ENCODE results near the gene HPCAL4.

The HPCAL4 gene

DNA sequence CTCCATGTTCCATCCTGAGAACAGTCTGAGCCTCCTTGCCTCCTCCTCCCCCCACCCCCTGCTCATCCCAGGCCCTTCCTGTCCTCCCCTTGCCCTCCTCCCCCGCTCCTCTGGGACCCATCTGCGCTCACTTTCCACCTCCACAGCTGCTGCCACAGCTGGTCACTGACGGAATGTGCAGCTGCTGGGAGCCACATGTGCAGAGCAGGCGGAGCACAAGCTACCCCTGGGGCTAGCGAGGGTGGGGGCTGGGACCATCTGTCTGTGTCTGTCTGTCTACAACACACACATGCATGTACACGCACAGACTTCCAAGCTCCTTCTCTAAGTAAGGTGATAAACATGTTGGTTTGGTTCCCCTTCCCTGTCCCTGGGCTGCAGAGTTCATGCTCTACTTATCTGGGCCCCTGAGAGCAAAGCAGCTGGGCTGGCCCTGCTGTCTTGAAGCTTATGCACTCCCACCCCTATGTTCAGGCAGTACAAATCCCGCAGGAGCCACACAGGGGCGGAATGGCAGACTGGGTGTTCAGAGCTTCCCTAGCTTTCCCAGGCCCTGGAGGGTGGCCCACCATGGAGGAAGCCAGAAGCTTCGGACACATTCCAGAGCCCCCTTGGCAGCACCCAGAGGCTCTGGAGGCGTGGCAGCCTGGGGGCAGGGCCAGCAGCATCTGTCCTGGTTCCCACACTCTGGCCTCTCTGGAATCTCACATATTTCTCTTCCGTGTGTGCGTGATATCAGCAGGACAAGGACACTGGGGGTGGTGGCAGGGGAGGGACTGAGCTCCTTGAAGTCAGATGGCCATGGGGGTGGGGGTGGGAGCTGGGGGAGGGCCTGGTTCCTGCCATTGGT lies 44.8 kb downstream of the HPCAL4 start:
- DNase-seq = no peak

DNA sequence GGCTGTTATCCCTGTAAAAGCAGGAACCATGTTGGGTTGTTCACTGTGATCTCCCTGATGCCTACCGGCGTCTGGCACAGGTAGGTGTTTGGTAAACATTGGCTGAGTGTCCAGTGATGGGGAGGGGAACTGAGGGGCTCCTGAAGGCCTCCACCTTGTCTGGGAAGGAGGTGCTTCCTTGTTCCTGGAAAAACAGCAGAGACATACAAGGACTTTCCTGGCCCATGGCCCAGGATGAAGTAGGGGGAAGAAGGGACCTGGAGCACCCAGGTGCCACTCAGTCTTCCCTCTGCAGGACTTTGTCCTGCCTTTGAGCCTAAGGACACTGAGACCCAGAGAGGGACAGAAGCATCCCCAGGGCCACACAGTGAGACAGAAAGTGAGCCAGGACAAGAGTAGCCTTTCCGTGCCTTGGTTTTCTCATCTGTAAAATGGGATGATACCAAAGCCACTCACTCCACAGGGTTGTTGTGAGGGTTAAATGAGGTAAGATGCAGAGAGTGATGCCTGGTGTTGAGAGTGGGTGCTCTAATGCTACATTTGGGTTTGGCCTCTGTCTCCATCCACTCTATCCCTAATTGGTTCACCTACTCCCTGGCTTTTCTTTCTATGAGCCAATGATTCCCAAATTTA lies 45.7 kb downstream of the HPCAL4 start:
- DNase-seq = no peak

DNA sequence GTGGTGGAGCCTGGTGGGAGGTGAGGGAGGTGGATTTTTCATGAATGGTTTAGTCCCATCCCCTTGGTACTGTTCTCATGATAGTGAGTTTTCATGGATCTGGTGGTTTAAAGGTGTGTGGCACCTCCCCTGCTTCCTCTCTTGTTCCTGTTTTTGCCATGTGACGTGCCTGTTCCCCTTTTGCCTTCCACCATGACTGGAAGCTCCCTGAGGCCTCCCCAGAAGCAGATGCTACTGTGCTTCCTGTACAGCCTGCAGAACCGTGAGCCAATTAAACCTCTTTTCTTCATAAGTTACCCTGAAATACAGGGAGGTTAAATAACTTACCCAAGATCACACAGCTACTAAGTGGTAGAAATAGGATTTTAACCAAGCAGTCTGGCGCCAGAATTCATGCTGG lies 47.5 kb downstream of the HPCAL4 start:
- DNase-seq = no peak

DNA sequence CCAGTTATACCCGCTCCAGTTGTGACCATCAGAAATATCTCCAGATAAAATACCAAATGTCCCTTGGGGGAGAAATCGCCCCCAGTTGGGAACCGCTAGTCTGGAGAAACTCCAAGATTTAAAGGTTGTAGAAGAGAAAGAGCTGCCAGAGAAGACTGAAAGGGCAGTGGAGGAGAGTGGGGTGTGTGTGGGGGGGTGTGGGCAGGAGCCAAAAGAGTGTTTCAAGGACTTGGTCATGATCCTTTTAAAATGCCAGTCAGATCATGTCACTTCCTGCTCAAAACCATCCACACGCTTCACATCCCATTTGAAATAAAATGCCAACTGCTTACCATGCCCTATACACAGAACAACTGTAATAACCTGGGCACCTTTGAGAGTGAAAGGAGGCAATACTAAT lies 48.4 kb downstream of the HPCAL4 start:
- DNase-seq = no peak

DNA sequence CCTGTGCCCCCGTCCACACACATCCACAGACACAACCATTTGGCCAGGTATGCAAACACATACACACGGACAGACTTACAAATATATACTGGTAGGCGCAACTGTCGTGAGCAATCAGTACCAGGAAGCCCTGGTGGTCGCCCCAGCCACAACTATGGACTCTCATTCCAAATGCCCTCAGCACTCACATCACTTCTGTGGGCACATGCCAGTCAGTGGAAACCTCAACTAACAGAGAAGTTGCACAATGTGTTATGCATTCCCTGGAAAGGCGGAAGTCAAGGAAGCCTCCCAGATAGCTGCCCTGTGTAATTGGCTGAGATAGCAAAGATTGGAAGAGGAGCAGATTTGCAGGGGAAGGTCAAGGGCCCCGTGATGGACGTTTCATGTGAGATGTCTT lies 50.4 kb downstream of the HPCAL4 start:
- DNase-seq = no peak

DNA sequence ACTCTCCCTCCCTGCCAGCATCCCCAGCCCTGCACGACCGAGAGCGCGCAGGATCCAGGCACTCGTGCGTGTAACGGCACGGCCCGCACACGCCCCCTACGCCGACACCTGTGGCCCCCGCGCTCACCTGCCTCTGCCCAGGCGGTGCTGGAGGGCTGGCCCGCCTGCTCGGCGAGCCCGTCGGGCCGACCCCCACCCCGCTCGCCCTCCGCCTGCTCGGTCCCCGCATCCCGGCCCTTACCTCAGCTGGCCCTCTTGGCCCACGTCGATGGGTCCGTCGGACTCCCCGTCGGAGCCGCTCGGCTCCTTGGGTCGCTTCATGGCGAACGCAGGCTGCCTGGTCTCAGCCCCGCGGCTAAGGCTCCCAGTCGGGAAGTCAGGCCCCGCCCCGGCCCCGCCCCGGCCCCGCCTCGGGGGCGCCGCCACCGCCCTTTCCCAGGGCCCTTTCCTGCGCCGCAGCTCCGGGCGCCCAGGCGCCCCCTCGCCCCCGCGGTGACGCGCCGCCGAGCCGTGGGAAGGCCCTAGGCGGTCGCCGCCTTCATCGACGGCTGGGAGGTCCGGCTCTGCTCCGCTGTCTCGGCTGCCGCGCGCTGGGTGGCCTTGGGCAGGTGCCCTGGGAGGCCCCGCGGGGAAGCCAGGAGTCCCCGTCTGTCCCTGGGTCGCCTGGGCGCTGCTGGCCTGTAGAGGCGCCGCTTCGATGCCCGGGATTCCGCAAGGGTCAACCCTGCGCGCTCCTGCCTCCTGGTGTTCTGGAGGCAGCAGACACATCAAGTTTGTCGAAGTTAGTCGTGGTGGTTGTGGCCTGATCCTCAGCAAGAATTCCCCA lies 51.7 kb downstream of the HPCAL4 start, which contains the start of gene HEYL:
HEYL (minus strand) TSS at position 339 of the 826 bp plus-strand sequence; CDS start at position 321, 18 bp downstream.
- peak; percentile 59 for DNase-seq

DNA sequence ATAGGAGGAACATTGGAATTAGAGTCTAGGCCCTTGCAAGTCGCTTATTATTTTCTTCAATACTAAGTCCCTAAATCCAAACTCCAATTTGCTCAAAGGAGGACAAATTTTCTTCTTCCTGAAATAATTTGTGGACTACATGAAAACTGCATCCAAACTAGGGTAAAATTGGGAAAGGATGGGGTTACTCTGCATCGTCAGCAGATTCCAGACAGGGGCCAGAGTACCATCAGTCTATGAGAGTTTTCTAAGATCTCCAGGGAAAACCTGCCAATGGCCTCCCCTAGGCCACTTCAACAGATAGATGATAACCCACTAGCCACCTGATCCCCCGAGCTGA lies 52.3 kb downstream of the HPCAL4 start:
- DNase-seq = no peak

DNA sequence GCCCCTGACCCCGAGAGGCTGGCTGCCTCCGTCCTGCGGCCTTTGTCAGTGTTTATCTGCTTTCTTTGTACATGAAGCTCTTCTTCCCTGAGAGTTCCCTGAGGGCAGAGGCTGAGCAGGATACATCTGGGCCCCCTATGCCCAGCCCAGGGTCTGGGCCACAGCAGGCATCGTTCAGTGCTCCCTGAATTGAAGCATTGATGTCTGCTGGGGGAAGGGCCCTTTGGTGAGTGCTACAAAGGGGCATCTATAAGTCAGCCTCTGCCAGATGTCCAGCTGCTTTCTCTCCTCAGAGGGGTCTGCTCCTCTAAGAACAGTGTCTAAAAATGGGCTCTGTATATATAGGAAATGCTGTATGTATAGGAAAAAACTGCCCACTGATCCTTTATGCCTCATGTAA lies 53.9 kb downstream of the HPCAL4 start:
- DNase-seq = no peak

DNA sequence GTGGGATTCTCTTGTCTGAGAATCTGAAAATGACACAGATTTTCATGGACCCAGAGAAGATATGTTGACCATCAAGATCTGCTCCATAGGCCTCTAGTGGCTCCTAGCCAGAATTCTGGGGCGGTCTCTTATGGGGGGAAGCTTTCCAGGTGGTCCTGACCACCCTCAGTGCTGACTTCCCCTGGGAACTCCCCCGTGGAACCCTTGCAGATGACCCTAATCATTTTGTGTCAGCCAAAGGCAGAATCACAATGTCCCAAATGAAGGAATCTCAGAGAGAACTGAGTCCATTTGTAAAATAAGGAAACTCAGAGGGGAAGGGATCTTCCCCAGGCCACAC lies 55.4 kb downstream of the HPCAL4 start:
- no peak for DNase-seq

DNA sequence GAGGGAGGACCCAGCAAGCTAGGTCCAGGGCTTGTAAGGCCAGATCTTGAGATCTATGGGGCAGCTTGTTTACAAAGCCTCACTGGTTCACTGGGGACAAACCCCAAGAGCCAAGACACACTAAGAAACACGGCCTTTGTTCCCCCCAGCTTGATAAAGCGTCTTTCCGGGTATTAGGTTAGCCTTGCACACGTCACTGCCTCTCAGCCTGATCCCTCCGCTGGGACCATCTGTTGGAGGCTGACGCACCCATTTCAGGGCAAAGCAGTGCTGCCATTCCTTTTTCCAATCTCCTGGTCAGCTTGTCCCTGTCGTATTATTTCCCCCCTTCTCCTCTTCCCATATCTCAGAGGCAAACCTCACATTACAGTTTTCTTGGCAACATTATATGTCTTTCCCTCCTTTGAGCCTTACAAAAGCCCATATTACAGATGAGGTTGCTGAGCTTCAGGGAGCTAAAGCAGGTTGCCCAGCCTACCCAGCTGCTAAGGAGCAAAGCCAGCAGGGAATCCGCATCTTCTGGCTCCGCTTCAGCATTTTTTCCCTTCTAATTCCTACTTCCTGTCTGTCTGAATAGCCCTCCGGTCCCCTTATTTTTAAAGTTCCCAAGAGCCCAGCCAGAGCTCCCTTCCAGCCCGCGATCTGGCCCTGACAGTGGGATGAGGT lies 55.9 kb downstream of the HPCAL4 start:
- no peak for DNase-seq

DNA sequence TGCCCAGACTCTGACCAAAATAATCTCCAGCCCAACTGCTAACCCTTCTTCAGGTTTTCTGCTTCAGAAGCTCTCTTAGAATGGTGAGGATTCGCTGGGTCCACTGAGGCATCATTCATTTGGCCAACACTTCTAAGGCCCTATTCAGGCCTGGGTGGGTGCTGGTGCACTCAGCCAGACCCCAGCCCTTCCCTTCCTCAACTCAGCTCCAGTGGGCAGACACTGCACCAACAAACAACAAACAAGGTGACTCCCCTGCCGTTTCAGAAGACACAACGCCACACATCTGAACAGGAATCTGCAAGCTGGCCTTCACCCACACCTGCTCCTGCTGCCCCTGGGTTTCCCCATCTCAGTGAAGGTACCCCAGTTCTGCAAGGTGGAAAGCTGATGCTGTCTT lies 57.8 kb downstream of the HPCAL4 start:
- no peak for DNase-seq

DNA sequence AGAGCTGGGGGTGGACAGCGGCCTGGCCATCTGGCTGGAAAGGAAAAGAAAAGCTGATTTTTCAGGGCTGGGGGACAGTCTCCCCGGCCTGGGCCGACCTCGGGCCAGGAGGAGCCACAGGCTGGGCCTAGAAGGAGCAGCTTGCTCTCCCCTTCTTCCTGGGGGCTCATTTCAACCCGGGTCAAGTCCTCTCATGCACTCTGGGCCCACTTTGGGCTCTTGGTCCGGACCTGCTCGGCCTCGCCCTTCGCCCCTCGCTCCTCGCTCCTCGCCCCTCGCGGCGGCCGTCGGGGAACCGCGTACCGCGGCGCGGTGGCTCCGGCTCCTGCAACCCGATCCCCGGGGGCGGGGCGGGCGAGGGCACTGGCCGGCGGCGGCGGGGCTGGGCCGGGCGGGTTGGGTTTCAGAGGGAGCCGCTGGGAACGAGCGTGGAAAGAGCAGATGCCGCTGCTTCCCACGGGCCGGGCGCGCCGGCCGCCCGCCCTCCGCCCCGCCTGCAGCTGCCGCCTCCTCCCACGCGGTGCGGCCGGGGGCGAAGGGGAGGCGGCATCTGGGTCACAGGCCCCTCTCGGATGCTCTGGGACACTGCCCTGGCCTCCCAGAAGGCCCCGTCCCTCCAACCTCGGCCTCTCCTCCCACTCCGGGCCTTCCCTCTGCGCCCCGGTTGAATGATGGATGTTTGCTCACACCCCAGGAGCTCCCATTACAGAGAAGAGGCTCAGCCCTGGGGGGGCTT lies 58.4 kb downstream of the HPCAL4 start:
- DNase-seq = no peak

DNA sequence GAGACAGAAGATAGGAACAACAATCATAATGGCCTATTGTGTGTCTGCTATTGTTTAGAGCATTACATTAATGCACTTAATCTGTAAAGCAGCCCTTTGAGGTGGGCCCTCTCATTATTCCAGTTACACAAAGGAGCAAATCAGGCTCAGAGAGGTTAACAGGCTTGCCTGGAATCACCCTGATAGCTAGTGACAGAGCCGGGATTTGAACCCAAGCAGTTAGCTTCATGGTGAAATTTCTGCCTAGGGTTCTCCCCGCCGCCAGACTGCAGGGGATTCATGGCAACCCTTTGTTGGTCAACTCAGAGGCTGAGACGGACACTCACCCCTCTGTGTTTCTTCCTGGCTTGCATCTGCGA lies 58.9 kb downstream of the HPCAL4 start:
- DNase-seq = no peak

DNA sequence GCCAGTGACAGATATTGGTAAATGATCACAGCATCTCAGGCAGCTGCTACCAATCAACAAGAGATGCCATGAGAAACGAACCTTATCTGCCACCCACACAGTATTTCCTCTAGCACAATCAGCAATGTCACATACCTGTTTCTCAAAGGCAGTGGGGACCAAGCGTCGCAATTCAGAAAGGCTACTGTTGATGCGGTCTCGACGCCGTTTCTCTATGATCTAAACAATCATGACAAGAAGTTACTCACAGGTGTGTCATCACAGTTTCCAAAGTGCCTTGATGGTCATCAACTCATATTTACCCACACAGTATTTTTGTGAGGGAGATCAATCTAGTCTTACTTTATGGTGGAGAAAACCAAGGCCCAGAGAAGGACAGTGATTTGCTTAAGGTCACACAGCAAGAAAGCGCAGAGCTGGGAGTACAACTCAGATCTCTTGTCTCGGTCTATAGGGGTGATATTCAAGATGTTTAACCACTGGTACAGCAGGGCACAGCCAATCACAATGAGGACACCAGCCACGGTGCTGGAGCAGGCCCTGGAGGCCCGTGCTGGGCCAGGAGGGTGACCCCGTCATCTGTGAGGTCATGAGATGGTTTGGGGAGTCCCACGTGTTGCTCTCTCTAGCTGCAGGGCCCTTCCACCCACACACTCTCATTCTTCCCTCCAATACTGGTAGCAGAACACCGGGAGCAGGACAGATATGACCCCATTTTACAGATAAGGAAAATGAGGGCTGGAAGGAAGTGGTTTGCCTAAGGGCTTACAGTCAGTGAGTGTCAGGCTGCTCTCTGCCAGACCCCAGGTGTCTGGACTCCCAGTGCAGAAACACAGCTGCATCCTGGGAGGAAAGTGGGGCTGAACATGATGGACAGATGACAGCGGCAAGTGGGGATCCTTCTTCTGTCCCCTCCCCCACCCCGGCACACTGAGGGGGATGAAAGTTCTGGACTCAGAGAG lies 59.6 kb downstream of the HPCAL4 start:
- DNase-seq = no peak

DNA sequence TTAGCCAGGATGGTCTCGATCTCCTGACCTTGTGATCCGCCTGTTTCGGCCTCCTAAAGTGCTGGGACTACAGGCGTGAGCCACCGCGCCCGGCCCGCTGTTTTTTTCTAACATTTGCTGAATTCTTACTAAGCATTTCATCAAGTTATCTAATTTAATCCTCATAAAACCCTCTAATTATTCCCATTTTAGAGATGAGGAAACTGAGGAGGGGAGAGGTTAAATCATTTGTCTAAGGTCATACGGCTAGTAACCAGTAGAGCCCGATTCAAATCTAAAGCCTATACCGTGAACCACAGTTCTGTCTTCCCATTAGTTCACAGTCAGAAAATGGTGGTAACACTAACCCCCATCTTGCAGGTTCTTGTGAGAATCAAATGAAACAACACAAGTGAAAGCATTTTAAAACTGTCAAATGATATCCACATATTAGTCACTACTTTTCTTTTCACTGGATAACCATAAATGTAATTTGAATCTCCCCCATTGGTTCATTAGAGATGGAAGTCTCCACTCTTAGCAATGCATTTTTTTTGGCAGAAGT lies 62.4 kb downstream of the HPCAL4 start:
- no peak for DNase-seq
